ENCODE data around the gene CPEB4. TPM values are rescaled to one million over a fixed set of nuclear protein-coding genes. Genes with fewer than 3 reads are reported as not detected.

The CPEB4 gene
- 10 to 100 TPM; 49.1 to 98.7 TPM for total RNA-seq
- polyA plus RNA-seq (ENCODE audit: insufficient read length in 2 of 2) = 10 to 100 TPM; 46.2 to 70.6 TPM
- long read RNA-seq, donor 1, full-length matches to known transcripts = 8 of 54 reads
- long read RNA-seq, donor 1, partial matches to known transcripts = 46 of 54 reads
- long read RNA-seq, donor 1, other reads (novel, unspliced or antisense) = 0 of 54 reads
- long read RNA-seq, donor 2, full-length matches to known transcripts = 2 of 2 reads
- long read RNA-seq, donor 2, partial matches to known transcripts = 0 of 2 reads
- long read RNA-seq, donor 2, other reads (novel, unspliced or antisense) = 0 of 2 reads
- long read RNA-seq, donor 3, full-length matches to known transcripts = 6 of 13 reads
- long read RNA-seq, donor 3, partial matches to known transcripts = 7 of 13 reads
- long read RNA-seq, donor 3, other reads (novel, unspliced or antisense) = 0 of 13 reads
- long read RNA-seq, donor 4, partial matches to known transcripts = 0 of 1 reads
- long read RNA-seq, donor 4, other reads (novel, unspliced or antisense) = 0 of 1 reads

GRCh38 chr5:173887610-173888472 lies at the start of gene CPEB4:
CPEB4 (plus strand) TSS chr5:173888349; CDS start chr5:173889734, 1,385 bp downstream.
- 5% methylated on average over 51 of the region's 55 CpGs for WGBS (ENCODE audit: insufficient coverage)

GRCh38 chr5:173839117-173839713 lies 48.9 kb upstream of the CPEB4 start:
- Histone ChIP-seq H3K27me3 (ENCODE audit: control insufficient read depth, insufficient read depth, low read length) (no peaks in the 10 kb centered on the region), H3K9me3 (ENCODE audit: control insufficient read depth, insufficient read depth, low read length) (no peaks in the 10 kb centered on the region), H3K4me1 (ENCODE audit: control insufficient read depth, insufficient read depth, low read length) (peaks cover 10% of the 10 kb centered on the region), H3K4me3 (ENCODE audit: low read depth, low read length) (no peak overlapping the region), H3K36me3 (ENCODE audit: control insufficient read depth, insufficient read depth, low read length) (no peaks in the 10 kb centered on the region), H3K27ac (ENCODE audit: low read depth, low read length) (no peak overlapping the region)
- DNase-seq (ENCODE audit: low read depth in 4 of 6, low spot score in 6 of 6) = no peak
- WGBS (ENCODE audit: insufficient coverage) = no CpG with 5 or more reads among the region's 5 CpGs

More at GRCh38 chr5:173887610-173888472, at the start of gene CPEB4:
- H3K4me3 ChIP-seq (ENCODE audit: low read depth, low read length) = peak within 1 kb of the TSS; percentile 84
- H3K27ac ChIP-seq (ENCODE audit: low read depth, low read length) = peak within 1 kb of the TSS; percentile 87
- no peaks in the 10 kb centered on the region for H3K27me3 ChIP-seq (ENCODE audit: control insufficient read depth, insufficient read depth, low read length)
- H3K9me3 ChIP-seq (ENCODE audit: control insufficient read depth, insufficient read depth, low read length) = no peaks in the 10 kb centered on the region
- no peaks in the 10 kb centered on the region for H3K36me3 ChIP-seq (ENCODE audit: control insufficient read depth, insufficient read depth, low read length)
- peak; percentile 98 to 100 (median 100) for DNase-seq (ENCODE audit: low read depth in 4 of 6, low spot score in 6 of 6)
- H3K4me1 ChIP-seq (ENCODE audit: control insufficient read depth, insufficient read depth, low read length) = peaks cover 11% of the 10 kb centered on the region

- no CpG with 5 or more reads among the region's 6 CpGs for WGBS (ENCODE audit: insufficient coverage)
- DNase-seq (ENCODE audit: low read depth in 4 of 6, low spot score in 6 of 6) = no peak
- Histone ChIP-seq H3K27ac (ENCODE audit: low read depth, low read length) (no peak overlapping the region), H3K4me1 (ENCODE audit: control insufficient read depth, insufficient read depth, low read length) (peaks cover 5% of the 10 kb centered on the region), H3K27me3 (ENCODE audit: control insufficient read depth, insufficient read depth, low read length) (no peaks in the 10 kb centered on the region), H3K4me3 (ENCODE audit: low read depth, low read length) (no peak overlapping the region), H3K9me3 (ENCODE audit: control insufficient read depth, insufficient read depth, low read length) (no peaks in the 10 kb centered on the region), H3K36me3 (ENCODE audit: control insufficient read depth, insufficient read depth, low read length) (no peaks in the 10 kb centered on the region)
Observed at GRCh38 chr5:173840111-173840983, 47.8 kb upstream of the CPEB4 start.

GRCh38 chr5:173841710-173842109 lies 46.4 kb upstream of the CPEB4 start:
- no peak for DNase-seq (ENCODE audit: low read depth in 4 of 6, low spot score in 6 of 6)
- Histone ChIP-seq H3K4me1 (ENCODE audit: control insufficient read depth, insufficient read depth, low read length) (no peaks in the 10 kb centered on the region), H3K9me3 (ENCODE audit: control insufficient read depth, insufficient read depth, low read length) (no peaks in the 10 kb centered on the region), H3K36me3 (ENCODE audit: control insufficient read depth, insufficient read depth, low read length) (no peaks in the 10 kb centered on the region), H3K27me3 (ENCODE audit: control insufficient read depth, insufficient read depth, low read length) (no peaks in the 10 kb centered on the region), H3K27ac (ENCODE audit: low read depth, low read length) (no peak overlapping the region), H3K4me3 (ENCODE audit: low read depth, low read length) (no peak overlapping the region)
- WGBS (ENCODE audit: insufficient coverage) = no CpG with 5 or more reads among the region's 3 CpGs

- H3K27me3 ChIP-seq (ENCODE audit: control insufficient read depth, insufficient read depth, low read length) = no peaks in the 10 kb centered on the region
- H3K27ac ChIP-seq (ENCODE audit: low read depth, low read length) = no peak overlapping the region
- WGBS (ENCODE audit: insufficient coverage) = 80% methylated on average over 2 of the region's 3 CpGs
- H3K4me1 ChIP-seq (ENCODE audit: control insufficient read depth, insufficient read depth, low read length) = no peaks in the 10 kb centered on the region
- H3K4me3 ChIP-seq (ENCODE audit: low read depth, low read length) = no peak overlapping the region
- DNase-seq (ENCODE audit: low read depth in 4 of 6, low spot score in 6 of 6) = no peak
- no peaks in the 10 kb centered on the region for H3K9me3 ChIP-seq (ENCODE audit: control insufficient read depth, insufficient read depth, low read length)
- H3K36me3 ChIP-seq (ENCODE audit: control insufficient read depth, insufficient read depth, low read length) = no peaks in the 10 kb centered on the region
Observed at GRCh38 chr5:173843794-173844193, 44.4 kb upstream of the CPEB4 start.

GRCh38 chr5:173845321-173845720 lies 42.8 kb upstream of the CPEB4 start:
- WGBS (ENCODE audit: insufficient coverage) = 96% methylated on average over 6 of the region's 6 CpGs
- no peaks in the 10 kb centered on the region for H3K36me3 ChIP-seq (ENCODE audit: control insufficient read depth, insufficient read depth, low read length)
- DNase-seq (ENCODE audit: low read depth in 4 of 6, low spot score in 6 of 6) = no peak
- no peak overlapping the region for H3K27ac ChIP-seq (ENCODE audit: low read depth, low read length)
- H3K9me3 ChIP-seq (ENCODE audit: control insufficient read depth, insufficient read depth, low read length) = no peaks in the 10 kb centered on the region
- no peaks in the 10 kb centered on the region for H3K27me3 ChIP-seq (ENCODE audit: control insufficient read depth, insufficient read depth, low read length)
- no peak overlapping the region for H3K4me3 ChIP-seq (ENCODE audit: low read depth, low read length)
- no peaks in the 10 kb centered on the region for H3K4me1 ChIP-seq (ENCODE audit: control insufficient read depth, insufficient read depth, low read length)

GRCh38 chr5:173846929-173847501 lies 41.1 kb upstream of the CPEB4 start:
- DNase-seq (ENCODE audit: low read depth in 4 of 6, low spot score in 6 of 6) = no peak
- WGBS (ENCODE audit: insufficient coverage) = no CpG with 5 or more reads among the region's 1 CpG
- H3K27me3 ChIP-seq (ENCODE audit: control insufficient read depth, insufficient read depth, low read length) = no peaks in the 10 kb centered on the region
- no peaks in the 10 kb centered on the region for H3K4me1 ChIP-seq (ENCODE audit: control insufficient read depth, insufficient read depth, low read length)
- no peaks in the 10 kb centered on the region for H3K36me3 ChIP-seq (ENCODE audit: control insufficient read depth, insufficient read depth, low read length)
- H3K27ac ChIP-seq (ENCODE audit: low read depth, low read length) = no peak overlapping the region
- no peak overlapping the region for H3K4me3 ChIP-seq (ENCODE audit: low read depth, low read length)
- no peaks in the 10 kb centered on the region for H3K9me3 ChIP-seq (ENCODE audit: control insufficient read depth, insufficient read depth, low read length)

GRCh38 chr5:173848986-173849596 lies 39.1 kb upstream of the CPEB4 start:
- no peak for DNase-seq (ENCODE audit: low read depth in 4 of 6, low spot score in 6 of 6)
- H3K9me3 ChIP-seq (ENCODE audit: control insufficient read depth, insufficient read depth, low read length) = no peaks in the 10 kb centered on the region
- 40% methylated on average over 1 of the region's 2 CpGs for WGBS (ENCODE audit: insufficient coverage)
- no peak overlapping the region for H3K27ac ChIP-seq (ENCODE audit: low read depth, low read length)
- H3K4me3 ChIP-seq (ENCODE audit: low read depth, low read length) = no peak overlapping the region
- H3K36me3 ChIP-seq (ENCODE audit: control insufficient read depth, insufficient read depth, low read length) = no peaks in the 10 kb centered on the region
- H3K27me3 ChIP-seq (ENCODE audit: control insufficient read depth, insufficient read depth, low read length) = no peaks in the 10 kb centered on the region
- H3K4me1 ChIP-seq (ENCODE audit: control insufficient read depth, insufficient read depth, low read length) = no peaks in the 10 kb centered on the region
